GM18951 (cell line): ENCODE results near the gene MTMR3.
"Not testable (repeated sequence)": the region's sequence is repeated elsewhere in the genome, so short reads cannot be mapped to it uniquely, and the experiment has no call there.

ENCODE experiments used
- POLR2A ChIP-seq: IDR thresholded peaks from 4 replicates; pipeline ENCODE4 v1.6.1; 2011; ENCODE audit warnings: mild to moderate bottlenecking; ENCODE audit not compliant: insufficient read length, insufficient read depth; ENCODE audit errors: extremely low read depth
- in situ Hi-C: fragments of 300-500 bp; cut with MboI; formaldehyde crosslinking; loops from one replicate; pipeline ENCODE4 v1.12.0; 2022; ENCODE audit warnings: low sequenced_read_pairs, mixed read lengths, inconsistent platforms; ENCODE audit not compliant: unreplicated experiment

Gene MTMR3

DNA sequence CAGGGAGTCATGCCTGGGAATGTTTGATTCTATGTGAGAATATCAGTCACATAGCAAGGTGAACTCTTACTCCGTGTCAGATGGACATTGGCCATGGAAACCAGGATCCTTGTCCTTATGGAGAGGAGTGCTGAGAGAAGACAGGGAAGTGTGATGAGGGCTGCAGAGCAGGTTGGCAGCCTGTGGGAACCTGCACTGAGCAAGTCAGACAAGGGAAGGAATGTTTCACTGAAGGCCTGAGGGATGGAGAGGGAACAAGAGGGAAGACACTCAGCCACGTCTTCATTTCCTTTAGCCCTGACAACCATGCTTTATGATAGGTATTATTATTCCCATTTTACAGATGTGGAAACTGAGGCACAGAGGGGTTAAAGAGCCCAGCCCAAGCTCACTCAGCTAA, 158.9 kb downstream of the MTMR3 start:
- TF ChIP-seq POLR2A: no peak
- in situ Hi-C loops: no loop called here

DNA sequence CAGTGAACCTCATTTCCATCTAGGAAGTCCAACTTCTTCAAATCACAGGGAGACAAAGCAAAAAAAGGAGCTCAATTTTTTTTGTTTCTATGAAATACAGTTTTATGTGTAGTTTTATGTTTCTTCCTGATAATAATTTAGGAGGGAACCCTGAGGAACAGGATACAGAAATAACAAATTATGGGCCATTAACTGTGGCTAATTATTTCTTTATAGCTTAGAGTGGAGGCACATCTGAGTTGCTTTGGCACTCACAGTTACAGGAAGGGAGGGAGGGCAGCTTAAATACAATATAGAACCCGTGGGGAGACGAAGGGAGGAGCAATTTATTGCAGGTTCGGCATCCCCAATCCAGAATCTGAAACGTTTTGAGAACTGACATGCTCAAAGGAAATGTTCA, 160.2 kb downstream of the MTMR3 start:
- in situ Hi-C loops: no loop called here
- TF ChIP-seq POLR2A: no peak

- TF ChIP-seq POLR2A: no peak
- in situ Hi-C loops: no loop called here
These were observed 161.4 kb downstream of the MTMR3 start for GRCh38 chr22:30044369-30044768.

GRCh38 chr22:30044881-30045493, 162.0 kb downstream of the MTMR3 start:
- TF ChIP-seq POLR2A: no peak

DNA sequence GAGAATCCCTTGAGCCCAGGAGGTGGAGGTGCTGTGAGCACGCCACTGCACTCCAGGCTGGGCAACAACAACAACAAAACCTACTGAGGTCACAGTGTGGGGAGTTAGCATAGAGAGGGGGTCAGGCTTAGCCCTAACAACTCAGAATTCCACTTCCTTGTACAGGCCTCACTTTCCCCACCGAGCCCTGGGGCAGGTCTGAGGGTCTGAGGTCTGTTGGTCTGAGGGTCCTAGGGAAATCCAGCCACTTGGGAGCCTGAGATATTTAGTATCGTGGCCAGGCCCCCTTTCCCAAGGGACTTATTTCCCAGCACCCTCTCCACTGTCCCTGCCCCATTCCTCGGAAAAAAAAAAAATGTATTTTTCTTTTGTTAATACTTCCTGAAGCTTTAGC, 162.5 kb downstream of the MTMR3 start:
- no peak for TF ChIP-seq POLR2A
- in situ Hi-C loops: no loop called here

More at GRCh38 chr22:30044881-30045493, 162.0 kb downstream of the MTMR3 start:
- in situ Hi-C loops: no loop called here

DNA sequence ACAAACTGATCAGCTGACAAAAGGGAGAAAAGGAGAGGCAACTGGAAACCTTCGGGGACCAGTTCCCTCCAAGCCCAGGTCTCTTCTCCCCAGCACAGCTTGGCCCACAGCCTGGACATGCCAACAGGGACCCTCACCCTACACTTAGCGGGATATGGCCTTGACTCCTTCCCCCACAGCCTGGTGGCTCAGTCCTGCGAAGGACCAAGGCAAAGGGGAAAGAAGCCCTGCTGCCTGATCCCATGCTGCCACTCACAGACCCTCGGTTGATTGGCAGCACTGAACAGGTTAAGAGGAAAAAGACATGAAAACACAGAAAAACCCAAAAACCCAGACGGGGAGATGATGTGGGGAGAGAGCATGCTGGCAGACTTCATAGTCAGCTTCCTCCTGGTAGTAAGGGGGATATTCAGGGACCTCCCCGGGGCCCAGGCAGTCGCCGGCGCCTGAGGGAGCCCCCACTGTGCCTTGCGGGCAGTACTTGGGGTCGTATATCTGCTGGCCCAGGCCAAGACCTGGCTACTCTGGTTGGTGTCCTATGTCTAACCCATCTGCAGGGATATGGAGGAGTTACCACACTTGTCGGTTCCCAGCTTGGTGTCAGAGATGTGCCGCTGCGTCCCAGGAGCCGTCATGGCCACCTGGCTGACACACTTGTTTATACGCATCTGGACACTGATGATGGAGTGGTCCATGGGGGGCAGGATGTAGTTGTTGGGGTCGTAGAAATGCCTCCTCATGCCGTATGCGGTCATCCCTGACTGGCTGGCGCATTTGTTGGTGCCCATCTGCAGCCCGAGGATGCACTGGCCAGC, 163.1 kb downstream of the MTMR3 start:
- in situ Hi-C loops: no loop called here
- TF ChIP-seq POLR2A: no peak

DNA sequence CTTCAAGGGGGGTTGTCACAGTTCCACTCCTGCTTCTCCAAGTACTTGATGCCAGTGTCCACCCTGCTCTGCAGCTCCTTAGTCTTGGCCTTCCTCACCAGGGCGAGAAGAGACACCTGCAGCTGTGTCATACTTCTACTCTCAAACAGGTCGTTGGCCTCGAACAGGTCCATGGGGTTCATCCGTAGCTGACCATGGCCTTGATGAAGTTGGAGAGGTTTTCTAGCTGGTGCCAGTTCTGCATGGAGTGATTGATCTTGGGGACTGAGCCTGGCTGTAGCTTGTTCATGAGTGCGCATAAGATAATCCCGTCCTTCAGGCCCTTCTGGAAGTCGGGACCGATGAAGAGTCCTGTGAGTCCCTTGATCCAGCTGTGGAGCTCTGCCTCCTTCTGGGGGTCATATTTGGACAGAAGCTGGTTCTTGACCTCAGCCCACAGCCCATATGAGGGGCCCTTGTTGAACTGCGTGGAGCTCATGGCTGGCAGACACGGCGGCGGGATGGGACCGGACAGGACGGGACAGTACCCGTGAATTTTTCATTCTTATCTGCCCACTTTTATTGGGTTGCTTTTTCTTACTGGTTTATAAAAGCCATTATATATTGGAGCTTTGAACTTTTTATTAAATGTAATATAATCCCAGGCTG, 163.9 kb downstream of the MTMR3 start:
- TF ChIP-seq POLR2A: no peak
- in situ Hi-C loops: no loop called here

GRCh38 chr22:30047364-30047738, 164.4 kb downstream of the MTMR3 start:
- TF ChIP-seq POLR2A: no peak
- in situ Hi-C loops: no loop called here

- in situ Hi-C loops: no loop called here
These were observed 165.7 kb downstream of the MTMR3 start for GRCh38 chr22:30048681-30049080.

GRCh38 chr22:30054067-30054763, 171.2 kb downstream of the MTMR3 start:
- no peak for TF ChIP-seq POLR2A
- in situ Hi-C loops: no loop called here

More at GRCh38 chr22:30048681-30049080, 165.7 kb downstream of the MTMR3 start:
- TF ChIP-seq POLR2A: no peak

DNA sequence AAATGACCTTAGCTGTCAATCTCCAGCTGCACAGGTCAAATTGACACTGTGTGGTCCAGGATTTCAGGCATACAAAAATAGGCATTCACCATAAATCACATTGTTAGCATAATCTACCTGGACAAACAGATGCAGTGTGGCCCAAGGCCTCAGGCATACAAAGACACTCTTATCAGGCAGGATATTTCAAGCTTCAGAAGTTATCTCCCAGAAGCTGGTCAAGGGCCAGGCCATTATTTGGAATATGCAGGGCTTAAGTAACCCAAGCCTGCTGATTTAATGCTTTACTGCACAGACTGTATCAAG, 171.7 kb downstream of the MTMR3 start:
- TF ChIP-seq POLR2A: no peak
- in situ Hi-C loops: no loop called here

- no peak for TF ChIP-seq POLR2A
- in situ Hi-C loops: no loop called here
These were observed 173.0 kb downstream of the MTMR3 start for GRCh38 chr22:30056015-30056414.

- TF ChIP-seq POLR2A: no peak
- in situ Hi-C loops: no loop called here
These were observed 174.4 kb downstream of the MTMR3 start for GRCh38 chr22:30057375-30057774.

GRCh38 chr22:30059346-30060020, 176.5 kb downstream of the MTMR3 start:
- in situ Hi-C loops: not testable (repeated sequence)

DNA sequence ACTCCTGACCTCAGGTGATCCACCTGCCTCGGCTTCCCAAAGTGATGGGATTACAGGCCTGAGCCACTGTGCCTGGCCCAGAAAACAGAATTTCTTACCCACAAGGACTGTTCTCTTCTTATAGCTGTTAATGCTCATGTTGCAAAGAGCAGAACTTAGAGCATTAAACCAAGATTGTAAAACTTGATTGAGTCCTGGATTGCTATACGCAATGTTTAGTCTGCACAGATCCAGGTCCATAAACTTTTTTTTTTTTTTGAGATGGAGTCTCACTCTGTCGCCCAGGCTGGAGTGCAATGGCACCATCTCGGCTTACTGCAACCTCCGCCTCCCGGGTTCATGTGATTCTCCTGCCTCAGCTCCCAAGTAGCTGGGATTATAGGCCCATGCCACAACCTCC, 178.1 kb downstream of the MTMR3 start:
- in situ Hi-C loops: not testable (repeated sequence)
